ENCODE results near the gene CRACDL. TPM values are rescaled to one million over a fixed set of nuclear protein-coding genes. Genes with fewer than 3 reads are reported as not detected.

CRACDL gene
- total and polyA plus RNA-seq, 2 of the 13 experiments (the other 11 are each of a cell fraction or from before 2014, with no cell fraction given), result 0.15 to 0.26 TPM

DNA sequence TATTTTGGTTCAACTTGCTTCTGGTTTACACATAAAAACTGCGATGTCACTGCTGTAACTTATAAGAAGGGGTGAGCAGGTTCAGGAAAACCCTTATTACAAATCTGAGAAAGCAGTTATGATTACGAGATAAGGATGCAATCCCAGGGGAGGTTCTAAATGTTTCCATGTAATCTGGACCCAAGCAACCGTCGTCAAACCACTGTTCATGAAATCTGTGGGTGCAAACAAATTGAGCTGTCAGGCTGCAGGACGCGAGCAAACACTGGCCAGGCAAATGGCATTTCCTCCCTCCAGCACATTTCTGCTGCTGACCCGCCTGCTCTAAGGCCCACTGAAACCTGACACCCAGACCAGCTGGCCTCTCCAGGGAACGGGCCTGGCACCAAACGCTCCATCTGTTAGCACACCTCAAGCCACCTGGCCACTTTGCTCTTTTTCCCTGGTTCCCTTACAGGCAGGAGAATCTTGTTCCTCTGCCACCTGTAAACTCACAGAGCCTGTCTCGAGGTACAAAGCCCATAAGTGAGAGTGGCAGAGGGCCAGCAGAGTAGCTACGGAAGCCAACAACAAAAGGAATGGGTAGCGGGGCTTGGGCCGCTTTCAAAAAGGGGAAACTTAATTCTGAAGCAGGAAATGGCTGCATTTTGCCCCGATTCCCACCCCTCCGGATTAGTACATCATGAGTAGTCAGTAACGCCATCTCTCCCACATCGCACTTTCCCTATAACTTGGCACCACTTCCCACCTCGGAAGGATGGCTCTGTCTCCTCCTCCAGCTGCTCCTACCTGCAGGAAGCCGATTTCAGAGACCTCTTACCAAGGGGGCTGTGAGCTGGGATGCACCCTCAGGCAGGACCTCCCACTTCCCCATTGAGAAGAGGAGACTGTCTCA, 26.5 kb downstream of the CRACDL start (continued):
- TF ChIP-seq, protein P1, sequence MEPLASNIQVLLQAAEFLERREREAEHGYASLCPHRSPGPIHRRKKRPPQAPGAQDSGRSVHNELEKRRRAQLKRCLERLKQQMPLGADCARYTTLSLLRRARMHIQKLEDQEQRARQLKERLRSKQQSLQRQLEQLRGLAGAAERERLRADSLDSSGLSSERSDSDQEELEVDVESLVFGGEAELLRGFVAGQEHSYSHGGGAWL (CRISPR knock-in tag; IDR thresholded peaks at IDR 0.05), result peak; percentile 63; the same call in 1 of the 2 replicates
- TF ChIP-seq SKI (IDR thresholded peaks at IDR 0.05; ENCODE audit: partially characterized antibody) (no peak), ZBTB20 (CRISPR knock-in tag; IDR thresholded peaks at IDR 0.05; ENCODE audit: borderline replicate concordance, low read depth) (no peak), CCAR2 (optimal IDR thresholded peaks at IDR 0.05; ENCODE audit: low read depth, low read length) (no peak), ZNF3 (CRISPR knock-in tag; IDR thresholded peaks at IDR 0.05) (no peak), ARHGAP35 (CRISPR knock-in tag; IDR thresholded peaks at IDR 0.05; ENCODE audit: borderline replicate concordance) (no peak), NR2C2 (CRISPR knock-in tag; IDR thresholded peaks at IDR 0.05; ENCODE audit: borderline replicate concordance) (no peak), ZNF12 (CRISPR knock-in tag; IDR thresholded peaks at IDR 0.05) (peak; percentile 12; the same call in 1 of the 2 replicates), KDM2A (CRISPR knock-in tag; IDR thresholded peaks at IDR 0.05; ENCODE audit: borderline replicate concordance, low read depth) (peak; percentile 45; the same call in 1 of the 2 replicates), SOX13 (IDR thresholded peaks at IDR 0.05) (no peak), SOX13 (CRISPR knock-in tag; conservative IDR thresholded peaks at IDR 0.05 in 1 of 2, IDR thresholded peaks at IDR 0.05 in 1 of 2) (peak in 1 of 2 experiments; percentile 41; a peak in 1 of 4 replicates), ZBTB39 (CRISPR knock-in tag; IDR thresholded peaks at IDR 0.05) (no peak), ZBTB42 (CRISPR knock-in tag; IDR thresholded peaks at IDR 0.05) (no peak), NFKB2 (CRISPR knock-in tag; IDR thresholded peaks at IDR 0.05; ENCODE audit: borderline replicate concordance) (no peak; the same call in 1 of the 2 replicates), ZNF792 (CRISPR knock-in tag; IDR thresholded peaks at IDR 0.05) (0 out of 2 replicates have a peak, but pooled peaks have one; percentile 49), GMEB1 (CRISPR knock-in tag; IDR thresholded peaks at IDR 0.05; ENCODE audit: borderline replicate concordance) (0 out of 2 replicates have a peak, but pooled peaks have one; percentile 30), U2AF2 (IDR thresholded peaks at IDR 0.05; ENCODE audit: low read depth, low read length) (no peak), RFXAP (CRISPR knock-in tag; IDR thresholded peaks at IDR 0.05; ENCODE audit: borderline replicate concordance) (no peak), SALL2 (CRISPR knock-in tag; IDR thresholded peaks at IDR 0.05) (no peak), RARG (CRISPR knock-in tag; IDR thresholded peaks at IDR 0.05; ENCODE audit: low read depth) (no peak)
- TF ChIP-seq, protein P2, sequence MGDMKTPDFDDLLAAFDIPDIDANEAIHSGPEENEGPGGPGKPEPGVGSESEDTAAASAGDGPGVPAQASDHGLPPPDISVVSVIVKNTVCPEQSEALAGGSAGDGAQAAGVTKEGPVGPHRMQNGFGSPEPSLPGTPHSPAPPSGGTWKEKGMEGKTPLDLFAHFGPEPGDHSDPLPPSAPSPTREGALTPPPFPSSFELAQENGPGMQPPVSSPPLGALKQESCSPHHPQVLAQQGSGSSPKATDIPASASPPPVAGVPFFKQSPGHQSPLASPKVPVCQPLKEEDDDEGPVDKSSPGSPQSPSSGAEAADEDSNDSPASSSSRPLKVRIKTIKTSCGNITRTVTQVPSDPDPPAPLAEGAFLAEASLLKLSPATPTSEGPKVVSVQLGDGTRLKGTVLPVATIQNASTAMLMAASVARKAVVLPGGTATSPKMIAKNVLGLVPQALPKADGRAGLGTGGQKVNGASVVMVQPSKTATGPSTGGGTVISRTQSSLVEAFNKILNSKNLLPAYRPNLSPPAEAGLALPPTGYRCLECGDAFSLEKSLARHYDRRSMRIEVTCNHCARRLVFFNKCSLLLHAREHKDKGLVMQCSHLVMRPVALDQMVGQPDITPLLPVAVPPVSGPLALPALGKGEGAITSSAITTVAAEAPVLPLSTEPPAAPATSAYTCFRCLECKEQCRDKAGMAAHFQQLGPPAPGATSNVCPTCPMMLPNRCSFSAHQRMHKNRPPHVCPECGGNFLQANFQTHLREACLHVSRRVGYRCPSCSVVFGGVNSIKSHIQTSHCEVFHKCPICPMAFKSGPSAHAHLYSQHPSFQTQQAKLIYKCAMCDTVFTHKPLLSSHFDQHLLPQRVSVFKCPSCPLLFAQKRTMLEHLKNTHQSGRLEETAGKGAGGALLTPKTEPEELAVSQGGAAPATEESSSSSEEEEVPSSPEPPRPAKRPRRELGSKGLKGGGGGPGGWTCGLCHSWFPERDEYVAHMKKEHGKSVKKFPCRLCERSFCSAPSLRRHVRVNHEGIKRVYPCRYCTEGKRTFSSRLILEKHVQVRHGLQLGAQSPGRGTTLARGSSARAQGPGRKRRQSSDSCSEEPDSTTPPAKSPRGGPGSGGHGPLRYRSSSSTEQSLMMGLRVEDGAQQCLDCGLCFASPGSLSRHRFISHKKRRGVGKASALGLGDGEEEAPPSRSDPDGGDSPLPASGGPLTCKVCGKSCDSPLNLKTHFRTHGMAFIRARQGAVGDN (CRISPR knock-in tag; IDR thresholded peaks at IDR 0.05), result peak; percentile 85
